ENCODE measurements around the gene HECW1.

DNA sequence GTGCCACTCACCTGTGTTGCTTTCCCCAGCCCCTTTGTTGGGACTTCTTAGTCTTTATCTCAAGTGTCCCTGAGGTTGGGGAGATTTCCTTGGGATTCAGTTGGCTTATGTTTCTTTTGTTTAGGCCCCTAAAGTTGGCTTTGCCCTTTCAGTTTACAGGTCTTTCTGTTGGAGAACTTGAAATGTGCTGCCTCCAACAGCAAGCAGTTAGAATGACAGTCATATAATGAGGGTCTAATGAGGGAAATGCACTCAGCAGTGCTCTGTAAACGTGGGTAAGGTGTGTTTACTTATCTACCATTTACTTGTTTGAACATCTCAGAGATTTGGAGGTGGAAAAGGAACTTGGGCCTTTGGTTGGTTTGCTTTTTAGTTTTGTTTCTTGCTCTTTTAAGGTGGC is 279.1 kb downstream of the HECW1 start:
- TF ChIP-seq, protein P1, sequence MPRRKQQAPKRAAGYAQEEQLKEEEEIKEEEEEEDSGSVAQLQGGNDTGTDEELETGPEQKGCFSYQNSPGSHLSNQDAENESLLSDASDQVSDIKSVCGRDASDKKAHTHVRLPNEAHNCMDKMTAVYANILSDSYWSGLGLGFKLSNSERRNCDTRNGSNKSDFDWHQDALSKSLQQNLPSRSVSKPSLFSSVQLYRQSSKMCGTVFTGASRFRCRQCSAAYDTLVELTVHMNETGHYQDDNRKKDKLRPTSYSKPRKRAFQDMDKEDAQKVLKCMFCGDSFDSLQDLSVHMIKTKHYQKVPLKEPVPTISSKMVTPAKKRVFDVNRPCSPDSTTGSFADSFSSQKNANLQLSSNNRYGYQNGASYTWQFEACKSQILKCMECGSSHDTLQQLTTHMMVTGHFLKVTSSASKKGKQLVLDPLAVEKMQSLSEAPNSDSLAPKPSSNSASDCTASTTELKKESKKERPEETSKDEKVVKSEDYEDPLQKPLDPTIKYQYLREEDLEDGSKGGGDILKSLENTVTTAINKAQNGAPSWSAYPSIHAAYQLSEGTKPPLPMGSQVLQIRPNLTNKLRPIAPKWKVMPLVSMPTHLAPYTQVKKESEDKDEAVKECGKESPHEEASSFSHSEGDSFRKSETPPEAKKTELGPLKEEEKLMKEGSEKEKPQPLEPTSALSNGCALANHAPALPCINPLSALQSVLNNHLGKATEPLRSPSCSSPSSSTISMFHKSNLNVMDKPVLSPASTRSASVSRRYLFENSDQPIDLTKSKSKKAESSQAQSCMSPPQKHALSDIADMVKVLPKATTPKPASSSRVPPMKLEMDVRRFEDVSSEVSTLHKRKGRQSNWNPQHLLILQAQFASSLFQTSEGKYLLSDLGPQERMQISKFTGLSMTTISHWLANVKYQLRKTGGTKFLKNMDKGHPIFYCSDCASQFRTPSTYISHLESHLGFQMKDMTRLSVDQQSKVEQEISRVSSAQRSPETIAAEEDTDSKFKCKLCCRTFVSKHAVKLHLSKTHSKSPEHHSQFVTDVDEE (CRISPR knock-in tag; IDR thresholded peaks at IDR 0.05): no peak
- no peak for TF ChIP-seq BACH2 (CRISPR knock-in tag; IDR thresholded peaks at IDR 0.05; ENCODE audit: borderline replicate concordance)
- TF ChIP-seq, protein P2, sequence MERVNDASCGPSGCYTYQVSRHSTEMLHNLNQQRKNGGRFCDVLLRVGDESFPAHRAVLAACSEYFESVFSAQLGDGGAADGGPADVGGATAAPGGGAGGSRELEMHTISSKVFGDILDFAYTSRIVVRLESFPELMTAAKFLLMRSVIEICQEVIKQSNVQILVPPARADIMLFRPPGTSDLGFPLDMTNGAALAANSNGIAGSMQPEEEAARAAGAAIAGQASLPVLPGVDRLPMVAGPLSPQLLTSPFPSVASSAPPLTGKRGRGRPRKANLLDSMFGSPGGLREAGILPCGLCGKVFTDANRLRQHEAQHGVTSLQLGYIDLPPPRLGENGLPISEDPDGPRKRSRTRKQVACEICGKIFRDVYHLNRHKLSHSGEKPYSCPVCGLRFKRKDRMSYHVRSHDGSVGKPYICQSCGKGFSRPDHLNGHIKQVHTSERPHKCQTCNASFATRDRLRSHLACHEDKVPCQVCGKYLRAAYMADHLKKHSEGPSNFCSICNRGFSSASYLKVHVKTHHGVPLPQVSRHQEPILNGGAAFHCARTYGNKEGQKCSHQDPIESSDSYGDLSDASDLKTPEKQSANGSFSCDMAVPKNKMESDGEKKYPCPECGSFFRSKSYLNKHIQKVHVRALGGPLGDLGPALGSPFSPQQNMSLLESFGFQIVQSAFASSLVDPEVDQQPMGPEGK (CRISPR knock-in tag; IDR thresholded peaks at IDR 0.05; ENCODE audit: borderline replicate concordance): no peak
- TF ChIP-seq ARNTL (CRISPR knock-in tag; IDR thresholded peaks at IDR 0.05; ENCODE audit: borderline replicate concordance, low read depth): no peak

Data from SK-N-SH treated with all-trans-retinoic acid at 6 μM for 48 hours (cell line).